ENCODE results near the gene XPR1. TPM values are rescaled to one million over a fixed set of nuclear protein-coding genes. Genes with fewer than 3 reads are reported as not detected.

XPR1 gene
- total and polyA plus RNA-seq, 2 donors (not counting 3 experiments of a cell fraction or from before 2014, with no cell fraction given): 23.9 to 26.7 TPM

DNA sequence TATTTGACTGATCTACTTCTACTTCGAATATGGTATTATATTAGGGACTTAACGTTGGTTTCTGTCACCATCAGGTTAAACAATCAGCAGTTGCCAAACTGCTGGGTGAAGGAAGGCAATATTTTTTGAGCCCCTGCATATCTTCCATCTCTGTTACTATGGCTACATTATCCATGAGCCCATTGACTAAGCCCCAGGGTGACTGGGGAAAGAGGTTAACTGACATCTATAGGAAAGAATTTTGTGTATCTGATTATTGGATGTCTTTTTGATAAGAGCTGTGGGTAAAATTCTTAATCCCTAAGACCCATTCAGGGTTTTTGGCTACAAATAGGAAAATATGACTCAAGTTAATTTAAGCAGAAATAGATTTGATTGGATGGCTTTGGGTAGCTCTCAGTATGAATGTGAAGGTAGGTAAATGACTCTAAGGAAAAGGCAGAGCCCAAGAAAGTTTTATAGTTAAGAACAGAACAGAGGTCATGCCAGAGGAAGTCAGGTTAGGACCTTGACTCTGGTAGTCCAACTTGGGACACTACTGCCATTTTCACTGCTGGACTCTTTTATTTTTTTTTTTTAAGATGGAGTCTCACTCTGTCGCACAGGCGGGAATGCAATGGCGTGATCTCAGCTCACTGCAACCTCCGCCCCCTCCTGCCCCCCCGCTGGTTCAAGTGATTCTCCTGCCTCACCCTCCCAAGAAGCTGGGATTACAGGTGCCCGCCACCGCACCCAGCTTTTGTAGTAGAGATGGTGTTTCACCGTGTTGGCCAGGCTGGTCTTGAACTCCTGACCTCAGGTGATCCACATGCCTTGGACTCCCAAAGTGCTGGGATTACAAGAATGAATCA is 8.9 kb upstream of the XPR1 start:
- POLR2A ChIA-PET: no interaction called here
- H3K36me3 ChIP-seq (ENCODE audit: control insufficient read depth in 2 of 2, extremely low read depth in 1 of 2, insufficient read depth in 2 of 2, low read length in 2 of 2): no peaks in the 10 kb centered on the region
- no TSS peak for BruUV-seq (replicated peaks)

More for the DNA sequence above, 8.9 kb upstream of the XPR1 start:
- H3K27ac ChIP-seq (ENCODE audit: insufficient read depth, low read depth, low read length): no peak overlapping the region
- dilution Hi-C loops (cut with MboI; ENCODE audit: extremely low pct_ligation_motif_present, low sequenced_read_pairs): no loop called here
- intact Hi-C loops (cut with micrococcal nuclease): no loop called here
- no peak for TF ChIP-seq GATA2 (IDR thresholded peaks at IDR 0.05; ENCODE audit: insufficient read depth, insufficient read length, low read depth, low read length)
- TF ChIP-seq JUN (IDR thresholded peaks at IDR 0.05; ENCODE audit: borderline replicate concordance, insufficient read depth, insufficient read length, low read depth): no peak
- TF ChIP-seq MYC (IDR thresholded peaks at IDR 0.05; ENCODE audit: low read depth, low read length): no peak
- TF ChIP-seq, protein P1, sequence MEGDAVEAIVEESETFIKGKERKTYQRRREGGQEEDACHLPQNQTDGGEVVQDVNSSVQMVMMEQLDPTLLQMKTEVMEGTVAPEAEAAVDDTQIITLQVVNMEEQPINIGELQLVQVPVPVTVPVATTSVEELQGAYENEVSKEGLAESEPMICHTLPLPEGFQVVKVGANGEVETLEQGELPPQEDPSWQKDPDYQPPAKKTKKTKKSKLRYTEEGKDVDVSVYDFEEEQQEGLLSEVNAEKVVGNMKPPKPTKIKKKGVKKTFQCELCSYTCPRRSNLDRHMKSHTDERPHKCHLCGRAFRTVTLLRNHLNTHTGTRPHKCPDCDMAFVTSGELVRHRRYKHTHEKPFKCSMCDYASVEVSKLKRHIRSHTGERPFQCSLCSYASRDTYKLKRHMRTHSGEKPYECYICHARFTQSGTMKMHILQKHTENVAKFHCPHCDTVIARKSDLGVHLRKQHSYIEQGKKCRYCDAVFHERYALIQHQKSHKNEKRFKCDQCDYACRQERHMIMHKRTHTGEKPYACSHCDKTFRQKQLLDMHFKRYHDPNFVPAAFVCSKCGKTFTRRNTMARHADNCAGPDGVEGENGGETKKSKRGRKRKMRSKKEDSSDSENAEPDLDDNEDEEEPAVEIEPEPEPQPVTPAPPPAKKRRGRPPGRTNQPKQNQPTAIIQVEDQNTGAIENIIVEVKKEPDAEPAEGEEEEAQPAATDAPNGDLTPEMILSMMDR (IDR thresholded peaks at IDR 0.05; ENCODE audit: extremely low read depth in 1 of 2, insufficient read depth in 1 of 2, low read depth in 1 of 2, low read length in 2 of 2): no peak
- no peak for TF ChIP-seq POLR2A (IDR thresholded peaks at IDR 0.05; ENCODE audit: low read depth, low read length)
- TF ChIP-seq FOS (IDR thresholded peaks at IDR 0.05; ENCODE audit: borderline replicate concordance, insufficient read depth, low read length): no peak
- no peak for TF ChIP-seq POLR2AphosphoS5 (IDR thresholded peaks at IDR 0.05; ENCODE audit: insufficient read depth, low read depth, low read length)
- no peak for TF ChIP-seq EZH2 (IDR thresholded peaks at IDR 0.05; ENCODE audit: borderline replicate concordance, low read depth, low read length, severe bottlenecking)
- TF ChIP-seq, protein P2, sequence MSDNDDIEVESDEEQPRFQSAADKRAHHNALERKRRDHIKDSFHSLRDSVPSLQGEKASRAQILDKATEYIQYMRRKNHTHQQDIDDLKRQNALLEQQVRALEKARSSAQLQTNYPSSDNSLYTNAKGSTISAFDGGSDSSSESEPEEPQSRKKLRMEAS (IDR thresholded peaks at IDR 0.05; ENCODE audit: insufficient read depth, insufficient read length): no peak
- H3K4me3 ChIP-seq (replicated peaks in 1 of 3; ENCODE audit: insufficient read depth in 1 of 3, low read depth in 1 of 3, low read length in 3 of 3): no peak overlapping the region
- H3K79me2 ChIP-seq (ENCODE audit: control insufficient read depth, insufficient read depth, low read length): no peaks in the 10 kb centered on the region
- H3K9me1 ChIP-seq (replicated peaks; ENCODE audit: control insufficient read depth, extremely low read depth, insufficient read depth, low read length): no peaks in the 10 kb centered on the region
- no peaks in the 10 kb centered on the region for H4K20me1 ChIP-seq (replicated peaks; ENCODE audit: control insufficient read depth, extremely low read depth, insufficient read depth, low read length)
- H3K9ac ChIP-seq (replicated peaks; ENCODE audit: extremely low read depth, insufficient read depth, low read length): no peak overlapping the region
- peaks cover 2% of the 10 kb centered on the region for H3K4me1 ChIP-seq (ENCODE audit: control insufficient read depth, extremely low read depth, insufficient read depth, low read length)
- CTCF ChIA-PET: interaction anchor here (0.9 kb wide), 1 partner anchor 240 kb away, joined by 3 read pairs; no protein-coding TSS in a partner anchor
- FAIRE-seq (no peak), DNase-seq (ENCODE audit: low read depth, low spot score) (no peak)
- H3K9me3 ChIP-seq (replicated peaks; ENCODE audit: control insufficient read depth, insufficient read depth, low read length): no peaks in the 10 kb centered on the region
- H3K27me3 ChIP-seq (ENCODE audit: control insufficient read depth in 2 of 2, insufficient read depth in 2 of 2, low read length in 2 of 2): peaks cover 13 to 20% of the 10 kb centered on the region in 2 experiments
- no peak overlapping the region for H2AFZ ChIP-seq (ENCODE audit: low read depth, low read length)
- no peak overlapping the region for H3K4me2 ChIP-seq (ENCODE audit: insufficient read depth, low read length)

Data from endothelial cell of umbilical vein (primary cell).